ENCODE measurements around the gene SH2D1A.

Gene SH2D1A

DNA sequence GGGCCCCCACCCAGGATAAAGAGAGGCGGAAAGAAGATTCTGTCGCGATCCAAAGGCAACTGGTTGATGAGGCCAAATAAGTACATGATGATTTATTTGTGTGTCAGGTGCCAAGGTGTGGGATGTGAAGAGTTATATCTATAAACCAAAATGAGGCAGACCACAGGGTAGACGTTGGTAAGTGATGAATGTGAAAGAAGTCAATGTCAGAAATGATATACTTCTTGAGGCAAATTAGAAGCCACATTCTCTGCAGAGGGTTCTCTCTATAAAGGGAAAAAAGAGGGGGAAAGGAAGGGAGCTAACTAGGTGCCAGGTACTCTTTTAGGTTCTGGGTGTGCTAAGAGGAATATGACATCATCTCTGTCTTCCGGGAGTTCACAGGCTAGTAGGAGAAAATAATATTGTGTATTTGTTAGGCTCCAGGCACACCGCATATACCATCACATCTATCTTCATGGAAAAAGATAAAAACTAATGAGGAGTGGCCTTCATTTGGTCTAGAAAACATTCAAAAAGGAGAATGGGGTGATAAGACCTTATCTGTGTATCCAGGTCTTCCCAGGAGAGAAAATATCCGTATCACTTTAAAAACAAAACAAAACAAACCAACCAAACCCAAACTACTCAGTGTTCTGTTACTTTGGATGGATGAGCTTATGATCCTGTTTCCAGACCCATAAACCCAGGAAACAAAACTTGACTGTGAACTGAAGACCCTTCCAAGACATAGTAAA, 4.8 kb upstream of the SH2D1A start:
- TF ChIP-seq L3MBTL2 (conservative IDR thresholded peaks at IDR 0.05): no peak
- TF ChIP-seq BHLHE40 (IDR thresholded peaks at IDR 0.05; ENCODE audit: borderline replicate concordance): no peak
- TF ChIP-seq ARNT (IDR thresholded peaks at IDR 0.05): no peak
- no peak for TF ChIP-seq FOXM1 (IDR thresholded peaks at IDR 0.05; ENCODE audit: borderline replicate concordance)
- no peak for TF ChIP-seq TARDBP (IDR thresholded peaks at IDR 0.05)
- TF ChIP-seq ELF4 (IDR thresholded peaks at IDR 0.05): no peak
- ChIA-PET CTCF (no interaction called here), POLR2A (no interaction called here)
- no peak for DNase-seq (ENCODE audit: extremely low spot score)

DNA sequence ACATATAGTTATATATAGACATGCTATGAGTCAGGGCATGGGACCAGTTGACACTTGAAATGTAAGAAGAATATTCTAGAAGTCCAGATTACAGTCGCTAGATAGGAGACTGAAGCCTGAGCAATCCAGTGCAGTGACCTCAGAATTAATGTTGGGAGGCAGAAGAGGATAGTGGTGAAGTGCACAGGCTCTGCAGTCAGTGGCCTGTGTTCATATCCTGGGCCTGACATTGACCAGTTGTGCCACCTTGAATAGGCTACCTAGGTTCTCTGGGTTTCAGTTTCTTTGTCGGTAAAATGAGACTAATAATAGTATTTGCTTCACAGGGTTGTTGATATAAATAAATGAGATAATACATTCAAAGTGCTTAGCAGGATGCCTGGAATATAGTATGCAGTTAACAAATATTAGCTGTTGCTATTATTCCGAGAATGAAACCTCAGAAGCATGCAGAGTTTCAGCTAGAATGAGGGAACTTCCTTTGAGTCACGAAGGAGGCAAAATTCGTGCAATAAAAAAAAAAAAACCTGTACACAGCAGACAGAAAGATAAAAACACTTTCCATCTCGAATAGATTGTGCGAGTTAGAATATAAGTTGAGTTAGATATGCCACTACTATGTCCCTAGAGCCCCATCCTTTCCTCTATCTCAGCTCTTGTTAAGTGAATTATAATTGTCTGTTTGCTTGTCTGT, 4.0 kb upstream of the SH2D1A start:
- ChIA-PET CTCF (no interaction called here), POLR2A (no interaction called here)
- TF ChIP-seq SP1 (IDR thresholded peaks at IDR 0.05): no peak
- no peak for TF ChIP-seq CTBP1 (IDR thresholded peaks at IDR 0.05; ENCODE audit: borderline replicate concordance)
- no peak for TF ChIP-seq NFRKB (IDR thresholded peaks at IDR 0.05)
- TF ChIP-seq BHLHE40 (IDR thresholded peaks at IDR 0.05; ENCODE audit: borderline replicate concordance): no peak
- TF ChIP-seq, protein P1, sequence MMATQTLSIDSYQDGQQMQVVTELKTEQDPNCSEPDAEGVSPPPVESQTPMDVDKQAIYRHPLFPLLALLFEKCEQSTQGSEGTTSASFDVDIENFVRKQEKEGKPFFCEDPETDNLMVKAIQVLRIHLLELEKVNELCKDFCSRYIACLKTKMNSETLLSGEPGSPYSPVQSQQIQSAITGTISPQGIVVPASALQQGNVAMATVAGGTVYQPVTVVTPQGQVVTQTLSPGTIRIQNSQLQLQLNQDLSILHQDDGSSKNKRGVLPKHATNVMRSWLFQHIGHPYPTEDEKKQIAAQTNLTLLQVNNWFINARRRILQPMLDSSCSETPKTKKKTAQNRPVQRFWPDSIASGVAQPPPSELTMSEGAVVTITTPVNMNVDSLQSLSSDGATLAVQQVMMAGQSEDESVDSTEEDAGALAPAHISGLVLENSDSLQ (IDR thresholded peaks at IDR 0.05): no peak
- no peak for TF ChIP-seq HDGF (IDR thresholded peaks at IDR 0.05; ENCODE audit: borderline replicate concordance)
- TF ChIP-seq FOXM1 (IDR thresholded peaks at IDR 0.05; ENCODE audit: borderline replicate concordance): no peak
- TF ChIP-seq TARDBP (IDR thresholded peaks at IDR 0.05): no peak
- TF ChIP-seq FOXA1 (IDR thresholded peaks at IDR 0.05): no peak
- no peak for TF ChIP-seq ZNF384 (IDR thresholded peaks at IDR 0.05)
- no peak for DNase-seq (ENCODE audit: extremely low spot score)

DNA sequence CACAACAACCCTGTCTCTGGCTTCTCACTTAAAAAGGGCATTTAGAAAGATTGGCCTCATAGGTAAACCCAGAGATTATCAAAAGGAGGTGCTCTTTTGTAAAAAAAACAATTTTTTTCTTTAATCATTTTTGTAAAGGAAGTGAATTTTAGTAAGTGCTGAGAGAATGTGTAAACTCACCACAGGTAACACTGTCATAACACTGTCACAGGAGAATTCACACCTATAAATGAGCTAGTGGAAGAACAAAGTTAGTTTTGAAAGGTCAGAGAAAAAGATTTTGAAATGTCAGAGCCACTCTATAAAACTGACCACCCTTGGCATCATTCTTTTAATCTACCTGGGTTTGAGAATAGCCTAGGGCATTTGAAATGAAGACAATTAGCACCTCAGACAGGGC, 3.3 kb upstream of the SH2D1A start:
- ChIA-PET POLR2A (no interaction called here), CTCF (no interaction called here)
- TF ChIP-seq CTBP1 (IDR thresholded peaks at IDR 0.05; ENCODE audit: borderline replicate concordance) (no peak), FOXK2 (IDR thresholded peaks at IDR 0.05) (no peak), ELF4 (IDR thresholded peaks at IDR 0.05) (no peak)

DNA sequence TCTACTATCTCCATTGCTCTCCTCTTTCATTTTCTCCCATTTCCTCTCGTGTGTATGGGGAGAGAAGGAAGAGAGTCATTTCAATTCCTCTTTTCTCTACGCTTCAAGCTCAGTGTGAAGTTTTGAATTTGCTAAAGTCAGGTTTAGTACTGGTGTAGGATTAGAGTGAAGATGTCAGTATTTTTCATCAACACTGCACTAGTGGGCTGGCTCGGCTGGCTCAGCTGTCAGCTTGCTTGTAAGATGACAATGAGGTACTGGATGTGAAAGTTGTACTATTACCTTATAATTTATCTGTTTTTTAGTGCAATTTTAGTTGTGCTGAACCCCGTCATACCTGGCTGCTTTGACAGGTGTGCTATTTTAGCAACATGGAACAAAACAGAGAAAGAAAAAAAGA, 2.1 kb upstream of the SH2D1A start:
- no peak for TF ChIP-seq FOXA1 (IDR thresholded peaks at IDR 0.05)
- TF ChIP-seq NFRKB (IDR thresholded peaks at IDR 0.05): no peak
- no peak for TF ChIP-seq FOXK2 (IDR thresholded peaks at IDR 0.05)
- no peak for TF ChIP-seq SUZ12 (IDR thresholded peaks at IDR 0.05)
- TF ChIP-seq LEF1 (IDR thresholded peaks at IDR 0.05; ENCODE audit: borderline replicate concordance): no peak
- no peak for TF ChIP-seq SP1 (IDR thresholded peaks at IDR 0.05)
- DNase-seq (ENCODE audit: extremely low spot score): no peak
- CTCF ChIA-PET: no interaction called here
- POLR2A ChIA-PET: no interaction called here

More for the DNA sequence above, 3.3 kb upstream of the SH2D1A start:
- no peak for DNase-seq (ENCODE audit: extremely low spot score)

DNA sequence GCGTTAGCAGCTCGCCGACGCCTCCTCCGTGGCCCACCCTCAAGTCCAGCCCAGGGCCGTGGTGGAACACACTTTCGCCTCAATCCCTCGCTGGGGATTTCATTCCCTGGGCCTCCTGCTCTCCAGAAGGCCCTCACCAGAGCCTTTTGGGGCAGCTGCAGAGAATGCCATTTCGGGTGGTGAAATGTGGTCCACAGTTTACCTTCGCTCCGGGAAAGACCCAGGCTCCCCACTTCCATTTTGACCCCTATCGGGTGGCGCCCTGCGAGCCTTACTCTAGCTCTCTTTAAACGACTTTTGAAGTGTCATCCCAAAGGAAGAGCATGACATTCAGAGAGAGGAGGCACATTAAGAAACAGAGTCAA, 496 bp downstream of the SH2D1A start:
- CTCF ChIA-PET: interaction anchor here (0.6 kb wide), 1 partner anchor 709 kb away, joined by 12 read pairs; no protein-coding TSS in a partner anchor
- TF ChIP-seq CTBP1 (IDR thresholded peaks at IDR 0.05; ENCODE audit: borderline replicate concordance) (no peak), FOXM1 (IDR thresholded peaks at IDR 0.05; ENCODE audit: borderline replicate concordance) (no peak)
- POLR2A ChIA-PET: no interaction called here
- no peak for DNase-seq (ENCODE audit: extremely low spot score)

DNA sequence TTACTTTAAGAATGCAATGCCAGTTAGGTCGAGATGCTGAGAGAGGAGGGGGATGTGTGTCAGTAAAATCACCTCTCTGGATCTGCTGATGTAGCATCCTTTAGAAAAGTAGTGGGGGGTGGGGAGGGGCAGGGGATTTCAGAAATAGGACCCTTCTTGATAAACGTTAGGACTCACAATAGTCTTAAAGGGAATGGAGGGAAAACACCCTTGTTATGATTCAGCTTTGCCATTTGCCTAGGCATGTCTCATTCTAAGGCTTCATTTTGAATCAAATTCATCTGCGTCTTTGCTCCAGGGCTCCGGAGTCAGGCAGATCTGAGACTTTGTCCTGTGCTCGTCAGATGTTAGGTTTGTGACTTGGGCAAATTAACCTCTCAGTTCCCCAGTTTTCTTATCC, 879 bp downstream of the SH2D1A start:
- POLR2A ChIA-PET: no interaction called here
- CTCF ChIA-PET: interaction anchor here (0.6 kb wide), 1 partner anchor 709 kb away, joined by 12 read pairs; no protein-coding TSS in a partner anchor
- TF ChIP-seq TARDBP (IDR thresholded peaks at IDR 0.05): no peak
- TF ChIP-seq, protein P1 (IDR thresholded peaks at IDR 0.05): no peak
- TF ChIP-seq HDGF (IDR thresholded peaks at IDR 0.05; ENCODE audit: borderline replicate concordance): no peak
- TF ChIP-seq ARNT (IDR thresholded peaks at IDR 0.05): no peak
- TF ChIP-seq SP1 (IDR thresholded peaks at IDR 0.05): no peak
- no peak for TF ChIP-seq ELF4 (IDR thresholded peaks at IDR 0.05)
- TF ChIP-seq FOXA1 (IDR thresholded peaks at IDR 0.05): no peak
- no peak for TF ChIP-seq SUZ12 (IDR thresholded peaks at IDR 0.05)
- TF ChIP-seq L3MBTL2 (conservative IDR thresholded peaks at IDR 0.05): no peak
- no peak for TF ChIP-seq FOXM1 (IDR thresholded peaks at IDR 0.05; ENCODE audit: borderline replicate concordance)
- no peak for TF ChIP-seq ZNF384 (IDR thresholded peaks at IDR 0.05)
- TF ChIP-seq CTBP1 (IDR thresholded peaks at IDR 0.05; ENCODE audit: borderline replicate concordance): no peak
- TF ChIP-seq BHLHE40 (IDR thresholded peaks at IDR 0.05; ENCODE audit: borderline replicate concordance): no peak
- no peak for DNase-seq (ENCODE audit: extremely low spot score)

DNA sequence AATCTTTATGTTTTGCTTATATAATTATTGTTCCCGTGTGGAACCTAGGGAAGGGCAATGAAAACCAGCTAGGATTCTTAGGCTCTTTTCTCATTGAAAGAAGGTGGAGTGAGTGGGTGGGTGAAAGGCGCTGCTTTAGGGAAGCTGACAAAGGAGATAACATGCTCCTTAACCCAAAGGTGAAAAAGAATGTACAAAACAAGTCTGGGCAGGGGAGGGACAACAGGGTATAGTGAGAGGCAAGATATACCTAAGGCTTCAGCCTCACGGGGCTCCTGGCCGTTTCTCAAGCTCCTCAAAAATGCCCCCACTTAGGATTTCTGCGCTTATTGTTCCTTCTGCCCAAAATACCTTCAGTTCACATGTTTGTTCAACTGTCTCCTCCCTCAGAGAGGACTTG, 1.8 kb downstream of the SH2D1A start:
- DNase-seq (ENCODE audit: extremely low spot score): no peak
- CTCF ChIA-PET: interaction anchor here (0.6 kb wide), 1 partner anchor 11 kb away, joined by 3 read pairs; no protein-coding TSS in a partner anchor
- POLR2A ChIA-PET: no interaction called here
- no peak for TF ChIP-seq HDGF (IDR thresholded peaks at IDR 0.05; ENCODE audit: borderline replicate concordance)
- TF ChIP-seq SP1 (IDR thresholded peaks at IDR 0.05): no peak
- no peak for TF ChIP-seq BHLHE40 (IDR thresholded peaks at IDR 0.05; ENCODE audit: borderline replicate concordance)
- TF ChIP-seq, protein P1 (IDR thresholded peaks at IDR 0.05): no peak

Data from HEK293T (cell line).